HEK293T (cell line): ENCODE results near the gene ANTXR1.

Experiments used
- ELF4 ChIP-seq: fragments of 450-650 bp; IDR thresholded peaks from 2 replicates; pipeline ENCODE4 v1.6.1; 2017; ENCODE audit warnings: antibody characterized with exemption
- FOXA1 ChIP-seq: fragments of 450-650 bp; IDR thresholded peaks from 2 replicates; pipeline ENCODE4 v1.6.1; 2016; ENCODE audit warnings: mild to moderate bottlenecking

GRCh38 chr2:69124343-69124742 is 111.4 kb downstream of the ANTXR1 start:
- TF ChIP-seq ELF4 (no peak), FOXA1 (no peak)
